WERI-Rb-1 (cell line): ENCODE data around the gene ZBTB14.

Source experiments
- DNase-seq: peaks from one replicate; pipeline ENCODE4 v3.0.0-alpha.2; 2020
- H3K27ac ChIP-seq: fragments of 250-450 bp; sonication (Bioruptor Pico); 2 replicates; pipeline ENCODE4 v1.5.1; 2020; ENCODE audit warnings: mild to moderate bottlenecking, moderate library complexity
- H3K27me3 ChIP-seq: fragments of 250-450 bp; sonication (Bioruptor Pico); 2 replicates; pipeline ENCODE4 v1.5.1; 2021; ENCODE audit warnings: mild to moderate bottlenecking, low read depth, moderate library complexity; ENCODE audit not compliant: insufficient read depth, severe bottlenecking
- H3K36me3 ChIP-seq: fragments of 250-450 bp; sonication (Bioruptor Pico); 2 replicates; pipeline ENCODE4 v1.5.1; 2020; ENCODE audit warnings: mild to moderate bottlenecking, moderate library complexity
- H3K4me3 ChIP-seq: 2 replicates; pipeline ENCODE4 v1.5.1; 2011; ENCODE audit warnings: low read depth, mild to moderate bottlenecking, control low read depth, low read length
- H3K9me3 ChIP-seq: fragments of 250-450 bp; sonication (Bioruptor Pico); 2 replicates; pipeline ENCODE4 v1.5.1; 2021; ENCODE audit warnings: mild to moderate bottlenecking, moderate library complexity; ENCODE audit not compliant: severe bottlenecking
- CTCF ChIP-seq: IDR thresholded peaks from 2 replicates; pipeline ENCODE4 v1.5.1; 2011; ENCODE audit warnings: low read depth, mild to moderate bottlenecking, control low read depth, inconsistent platforms, low read length

The ZBTB14 gene

GRCh38 chr18:5315838-5316237, 20.3 kb upstream of the ZBTB14 start:
- H3K27ac ChIP-seq, result no peak overlapping the region

GRCh38 chr18:5311301-5311989, 15.9 kb upstream of the ZBTB14 start:
- Histone ChIP-seq H3K36me3 (no peaks in the 10 kb centered on the region), H3K27ac (no peak overlapping the region), H3K9me3 (no peaks in the 10 kb centered on the region), H3K4me3 (no peak overlapping the region), H3K27me3 (no peaks in the 10 kb centered on the region)
- DNase-seq, result no peak
- no peak for TF ChIP-seq CTCF

More at GRCh38 chr18:5315838-5316237, 20.3 kb upstream of the ZBTB14 start:
- Histone ChIP-seq H3K9me3 (no peaks in the 10 kb centered on the region), H3K36me3 (no peaks in the 10 kb centered on the region), H3K27me3 (no peaks in the 10 kb centered on the region), H3K4me3 (no peak overlapping the region)
- no peak for TF ChIP-seq CTCF
- DNase-seq, result no peak

- Histone ChIP-seq H3K4me3 (no peak overlapping the region), H3K27ac (no peak overlapping the region), H3K9me3 (no peaks in the 10 kb centered on the region), H3K36me3 (no peaks in the 10 kb centered on the region), H3K27me3 (no peaks in the 10 kb centered on the region)
- TF ChIP-seq CTCF, result no peak
- DNase-seq, result no peak
Measured at GRCh38 chr18:5309888-5310470, 14.5 kb upstream of the ZBTB14 start.

- H3K9me3 ChIP-seq, result no peaks in the 10 kb centered on the region
- H3K4me3 ChIP-seq, result no peak overlapping the region
- no peaks in the 10 kb centered on the region for H3K36me3 ChIP-seq
- no peak overlapping the region for H3K27ac ChIP-seq
- no peaks in the 10 kb centered on the region for H3K27me3 ChIP-seq
- TF ChIP-seq CTCF, result no peak
- DNase-seq, result no peak
Measured at GRCh38 chr18:5305835-5306234, 10.3 kb upstream of the ZBTB14 start.

- H3K4me3 ChIP-seq, result no peak overlapping the region
- no peak for TF ChIP-seq CTCF
- no peaks in the 10 kb centered on the region for H3K27me3 ChIP-seq
- no peaks in the 10 kb centered on the region for H3K36me3 ChIP-seq
- DNase-seq, result no peak
- no peaks in the 10 kb centered on the region for H3K9me3 ChIP-seq
- no peak overlapping the region for H3K27ac ChIP-seq
Measured at GRCh38 chr18:5304232-5304631, 8.7 kb upstream of the ZBTB14 start.

GRCh38 chr18:5303636-5304035, 8.1 kb upstream of the ZBTB14 start:
- no peak overlapping the region for H3K27ac ChIP-seq
- no peak for TF ChIP-seq CTCF

More at GRCh38 chr18:5303636-5304035, 8.1 kb upstream of the ZBTB14 start:
- DNase-seq, result no peak
- Histone ChIP-seq H3K9me3 (no peaks in the 10 kb centered on the region), H3K4me3 (no peak overlapping the region), H3K27me3 (no peaks in the 10 kb centered on the region), H3K36me3 (no peaks in the 10 kb centered on the region)
